Liver (tissue), 9 donors: ENCODE data around the gene ARHGAP5. TPM values are rescaled to one million over a fixed set of nuclear protein-coding genes. Genes with fewer than 3 reads are reported as not detected.

Experiments used
- DNase-seq: peaks from one replicate; pipeline ENCODE4 v3.0.0-alpha.2; 2017; ENCODE audit warnings: low spot score
- H3K27ac ChIP-seq, 2 donors: one replicate each; pipeline ENCODE4 v1.7.0; 2013; ENCODE audit warnings: inconsistent platforms in 2 of 2, low read length in 2 of 2, control low read depth in 1 of 2, low read depth in 1 of 2, mild to moderate bottlenecking in 1 of 2
- H3K27me3 ChIP-seq, 4 donors: one replicate each; pipeline versions ENCODE4 v1.6.1 to v1.7.0; 2013; ENCODE audit warnings: low read length in 3 of 4, inconsistent platforms in 1 of 4, mild to moderate bottlenecking in 1 of 4, moderate library complexity in 1 of 4; ENCODE audit not compliant: control insufficient read depth in 4 of 4, insufficient read depth in 4 of 4
- H3K36me3 ChIP-seq, 4 donors: one replicate each; pipeline versions ENCODE4 v1.6.1 to v1.7.0; 2013; ENCODE audit warnings: low read length in 3 of 4, mild to moderate bottlenecking in 3 of 4, low read depth in 1 of 4, moderate library complexity in 1 of 4; ENCODE audit not compliant: control insufficient read depth in 4 of 4, insufficient read depth in 3 of 4
- H3K4me1 ChIP-seq, 4 donors: one replicate each; pipeline versions ENCODE4 v1.6.1 to v1.7.0; 2013; ENCODE audit warnings: low read length in 3 of 4, mild to moderate bottlenecking in 3 of 4, moderate library complexity in 1 of 4; ENCODE audit not compliant: control insufficient read depth in 4 of 4, insufficient read depth in 4 of 4
- H3K4me3 ChIP-seq, 3 donors: one replicate each; pipeline versions ENCODE4 v1.6.1 to v1.7.0; 2013; ENCODE audit warnings: low read length in 3 of 3, control low read depth in 1 of 3, low read depth in 1 of 3, mild to moderate bottlenecking in 1 of 3
- H3K9ac ChIP-seq, 2 donors: one replicate each; pipeline ENCODE4 v1.7.0; 2013; ENCODE audit warnings: low read length in 2 of 2, mild to moderate bottlenecking in 2 of 2, moderate library complexity in 2 of 2, control low read depth in 1 of 2, low read depth in 1 of 2
- H3K9me3 ChIP-seq, 4 donors: one replicate each; pipeline versions ENCODE4 v1.6.1 to v1.7.0; 2013; ENCODE audit warnings: low read length in 3 of 4; ENCODE audit not compliant: control insufficient read depth in 4 of 4
- EGR1 ChIP-seq, 2 donors: IDR thresholded peaks; 2 replicates each; pipeline ENCODE4 v1.6.1; 2016 to 2018; ENCODE audit warnings: antibody characterized with exemption in 2 of 2, low read depth in 2 of 2
- FOXA2 ChIP-seq: IDR thresholded peaks from 2 replicates; pipeline ENCODE4 v1.6.1; 2016; ENCODE audit warnings: antibody characterized with exemption
- GABPA ChIP-seq, 2 donors: IDR thresholded peaks in 1 of 2; conservative IDR thresholded peaks in 1 of 2; 2 replicates each; pipeline ENCODE4 v1.6.1; 2016; ENCODE audit warnings: antibody characterized with exemption in 2 of 2, mild to moderate bottlenecking in 1 of 2, moderate library complexity in 1 of 2
- HNF4A ChIP-seq, 2 donors: conservative IDR thresholded peaks; 2 replicates each; pipeline ENCODE4 v1.6.1; 2016; ENCODE audit warnings: antibody characterized with exemption in 2 of 2, mild to moderate bottlenecking in 2 of 2
- JUND ChIP-seq, 2 donors: IDR thresholded peaks; 2 replicates each; pipeline ENCODE4 v1.6.1; 2016; ENCODE audit warnings: antibody characterized with exemption in 2 of 2
- NR2F2 ChIP-seq: IDR thresholded peaks from 2 replicates; pipeline ENCODE4 v1.6.1; 2016; ENCODE audit warnings: antibody characterized with exemption
- RAD21 ChIP-seq, 2 donors: IDR thresholded peaks; 2 replicates each; pipeline ENCODE4 v1.6.1; 2016; ENCODE audit warnings: antibody characterized with exemption in 2 of 2, mild to moderate bottlenecking in 2 of 2
- RXRA ChIP-seq, 2 donors: IDR thresholded peaks; 2 replicates each; pipeline ENCODE4 v1.6.1; 2017 to 2018; ENCODE audit warnings: antibody characterized with exemption in 2 of 2, mild to moderate bottlenecking in 1 of 2
- SP1 ChIP-seq: IDR thresholded peaks from 2 replicates; pipeline ENCODE4 v1.6.1; 2018; ENCODE audit warnings: antibody characterized with exemption, mild to moderate bottlenecking
- TAF1 ChIP-seq: conservative IDR thresholded peaks from 2 replicates; pipeline ENCODE4 v1.6.1; 2016; ENCODE audit warnings: antibody characterized with exemption, mild to moderate bottlenecking
- YY1 ChIP-seq: IDR thresholded peaks from 2 replicates; pipeline ENCODE4 v1.6.1; 2016; ENCODE audit warnings: antibody characterized with exemption, mild to moderate bottlenecking
- WGBS: extraction: QIAGEN DNeasy Blood & Tissue Kit; methylation state at CpG from one replicate; pipeline ENCODE4 v1.1.7; 2013; 5-methylcytosine and 5-hydroxymethylcytosine counted together
- polyA plus RNA-seq, 2 donors: library from polyadenylated mRNA; stranded (reverse) in 1 of 2; unstranded in 1 of 2; fragments of 200-250 nt in 1 of 2; fragments of >200 nt in 1 of 2; fragmentation: Nextera tagmentation in 1 of 2; extraction: Ambion mirVana in 1 of 2; gene quantifications; one replicate each; pipeline versions ENCODE4 v1.2.1 to v1.2.3, GENCODE V29; 2013 to 2015
- total RNA-seq, 2 donors: library from RNA; depleted of rRNA; stranded (reverse); fragments of >200 nt; gene quantifications; one replicate each; pipeline ENCODE4 v1.2.3, GENCODE V29; 2014
- TF ChIP-seq, protein P1 (sequence below): IDR thresholded peaks from 2 replicates; pipeline ENCODE4 v1.6.1; 2016; ENCODE audit warnings: antibody characterized with exemption
- TF ChIP-seq, protein P2 (sequence below): fragments of 150-350 bp; IDR thresholded peaks from 2 replicates; pipeline ENCODE4 v1.5.1; 2017; ENCODE audit warnings: improper control_type of control experiment, low read depth, low read length; ENCODE audit not compliant: missing input control
- TF ChIP-seq, protein P3 (sequence below): IDR thresholded peaks from 2 replicates; pipeline ENCODE4 v1.6.1; 2016; ENCODE audit warnings: antibody characterized with exemption
- TF ChIP-seq, protein P4 (sequence below): IDR thresholded peaks from 2 replicates; pipeline ENCODE4 v1.6.1; 2016; ENCODE audit warnings: antibody characterized with exemption
- TF ChIP-seq, protein P5 (sequence below): IDR thresholded peaks from 2 replicates; pipeline ENCODE4 v1.6.1; 2016; ENCODE audit warnings: antibody characterized with exemption, mild to moderate bottlenecking
- donor health status: healthy.
- donor health status: healthy.
- donor health status: healthy.
- donor health status: healthy.
- donor health status: healthy.

The ARHGAP5 gene
- total and polyA plus RNA-seq, 4 donors, result 9.6 to 48.7 (median 29.0) TPM

DNA sequence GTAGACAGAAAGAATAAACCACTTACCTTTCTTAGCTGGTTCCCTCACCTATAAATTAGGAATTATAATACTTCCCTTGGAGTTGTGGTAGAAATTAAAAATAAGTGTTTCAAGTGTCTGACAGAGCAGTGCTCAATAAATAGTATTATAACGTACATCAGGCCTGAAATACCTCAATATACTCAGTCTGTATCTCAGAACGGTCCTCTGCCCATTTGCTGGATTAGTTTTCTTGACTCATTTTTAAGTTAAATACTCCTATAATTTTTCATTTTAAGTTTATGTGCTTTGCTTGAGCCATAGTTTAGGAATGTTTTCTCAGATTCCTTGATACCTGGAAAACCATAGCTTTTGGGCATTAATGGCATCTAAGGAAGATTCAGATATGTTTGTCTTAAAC is 22.4 kb downstream of the ARHGAP5 start (continued):
- TF ChIP-seq, protein P1, sequence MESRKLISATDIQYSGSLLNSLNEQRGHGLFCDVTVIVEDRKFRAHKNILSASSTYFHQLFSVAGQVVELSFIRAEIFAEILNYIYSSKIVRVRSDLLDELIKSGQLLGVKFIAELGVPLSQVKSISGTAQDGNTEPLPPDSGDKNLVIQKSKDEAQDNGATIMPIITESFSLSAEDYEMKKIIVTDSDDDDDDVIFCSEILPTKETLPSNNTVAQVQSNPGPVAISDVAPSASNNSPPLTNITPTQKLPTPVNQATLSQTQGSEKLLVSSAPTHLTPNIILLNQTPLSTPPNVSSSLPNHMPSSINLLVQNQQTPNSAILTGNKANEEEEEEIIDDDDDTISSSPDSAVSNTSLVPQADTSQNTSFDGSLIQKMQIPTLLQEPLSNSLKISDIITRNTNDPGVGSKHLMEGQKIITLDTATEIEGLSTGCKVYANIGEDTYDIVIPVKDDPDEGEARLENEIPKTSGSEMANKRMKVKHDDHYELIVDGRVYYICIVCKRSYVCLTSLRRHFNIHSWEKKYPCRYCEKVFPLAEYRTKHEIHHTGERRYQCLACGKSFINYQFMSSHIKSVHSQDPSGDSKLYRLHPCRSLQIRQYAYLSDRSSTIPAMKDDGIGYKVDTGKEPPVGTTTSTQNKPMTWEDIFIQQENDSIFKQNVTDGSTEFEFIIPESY, result no peak
- no peak for TF ChIP-seq JUND (IDR thresholded peaks at IDR 0.05)
- TF ChIP-seq, protein P2, sequence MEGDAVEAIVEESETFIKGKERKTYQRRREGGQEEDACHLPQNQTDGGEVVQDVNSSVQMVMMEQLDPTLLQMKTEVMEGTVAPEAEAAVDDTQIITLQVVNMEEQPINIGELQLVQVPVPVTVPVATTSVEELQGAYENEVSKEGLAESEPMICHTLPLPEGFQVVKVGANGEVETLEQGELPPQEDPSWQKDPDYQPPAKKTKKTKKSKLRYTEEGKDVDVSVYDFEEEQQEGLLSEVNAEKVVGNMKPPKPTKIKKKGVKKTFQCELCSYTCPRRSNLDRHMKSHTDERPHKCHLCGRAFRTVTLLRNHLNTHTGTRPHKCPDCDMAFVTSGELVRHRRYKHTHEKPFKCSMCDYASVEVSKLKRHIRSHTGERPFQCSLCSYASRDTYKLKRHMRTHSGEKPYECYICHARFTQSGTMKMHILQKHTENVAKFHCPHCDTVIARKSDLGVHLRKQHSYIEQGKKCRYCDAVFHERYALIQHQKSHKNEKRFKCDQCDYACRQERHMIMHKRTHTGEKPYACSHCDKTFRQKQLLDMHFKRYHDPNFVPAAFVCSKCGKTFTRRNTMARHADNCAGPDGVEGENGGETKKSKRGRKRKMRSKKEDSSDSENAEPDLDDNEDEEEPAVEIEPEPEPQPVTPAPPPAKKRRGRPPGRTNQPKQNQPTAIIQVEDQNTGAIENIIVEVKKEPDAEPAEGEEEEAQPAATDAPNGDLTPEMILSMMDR, result no peak

DNA sequence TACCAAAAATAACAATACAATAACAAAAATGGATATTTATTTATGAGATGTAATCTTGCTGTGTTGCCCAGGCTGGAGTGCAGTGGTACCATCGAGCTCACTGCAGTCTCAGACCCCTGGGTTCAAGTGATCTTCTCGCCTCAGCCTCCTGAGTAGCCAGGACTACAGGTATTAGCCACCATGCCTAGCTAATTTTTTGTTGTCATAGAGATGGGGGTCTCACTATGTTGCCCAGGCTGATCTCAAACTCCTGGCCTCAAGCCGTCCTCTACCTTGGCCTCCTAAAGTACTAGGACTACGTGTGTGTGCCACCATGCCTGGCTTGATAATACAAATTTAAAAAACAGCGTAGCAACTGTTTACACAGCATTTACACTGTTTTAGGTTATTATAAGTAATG is 23.1 kb downstream of the ARHGAP5 start:
- no peak for DNase-seq
- no peak overlapping the region for H3K27ac ChIP-seq
- H3K9ac ChIP-seq, result no peak overlapping the region
- no peaks in the 10 kb centered on the region for H3K27me3 ChIP-seq
- no peak overlapping the region for H3K4me3 ChIP-seq
- 97% methylated on average over 5 of the region's 5 CpGs for WGBS
- TF ChIP-seq GABPA (IDR thresholded peaks at IDR 0.05 in 1 of 2, conservative IDR thresholded peaks at IDR 0.05 in 1 of 2), result no peak
- TF ChIP-seq HNF4A (conservative IDR thresholded peaks at IDR 0.05), result no peak
- TF ChIP-seq, protein P2, result no peak
- no peak for TF ChIP-seq EGR1 (IDR thresholded peaks at IDR 0.05; ENCODE audit: low read depth in 2 of 2)
- TF ChIP-seq SP1, result no peak
- TF ChIP-seq, protein P3, sequence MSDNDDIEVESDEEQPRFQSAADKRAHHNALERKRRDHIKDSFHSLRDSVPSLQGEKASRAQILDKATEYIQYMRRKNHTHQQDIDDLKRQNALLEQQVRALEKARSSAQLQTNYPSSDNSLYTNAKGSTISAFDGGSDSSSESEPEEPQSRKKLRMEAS, result no peak
- no peak for TF ChIP-seq FOXA2
- no peak for TF ChIP-seq TAF1
- TF ChIP-seq, protein P4, sequence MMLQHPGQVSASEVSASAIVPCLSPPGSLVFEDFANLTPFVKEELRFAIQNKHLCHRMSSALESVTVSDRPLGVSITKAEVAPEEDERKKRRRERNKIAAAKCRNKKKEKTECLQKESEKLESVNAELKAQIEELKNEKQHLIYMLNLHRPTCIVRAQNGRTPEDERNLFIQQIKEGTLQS, result no peak
- peaks cover 0 to 3% (median 2%) of the 10 kb centered on the region in 4 donors for H3K36me3 ChIP-seq
- H3K9me3 ChIP-seq, result no peaks in the 10 kb centered on the region
- peaks cover 0 to 3% (median 0%) of the 10 kb centered on the region in 4 donors for H3K4me1 ChIP-seq

DNA sequence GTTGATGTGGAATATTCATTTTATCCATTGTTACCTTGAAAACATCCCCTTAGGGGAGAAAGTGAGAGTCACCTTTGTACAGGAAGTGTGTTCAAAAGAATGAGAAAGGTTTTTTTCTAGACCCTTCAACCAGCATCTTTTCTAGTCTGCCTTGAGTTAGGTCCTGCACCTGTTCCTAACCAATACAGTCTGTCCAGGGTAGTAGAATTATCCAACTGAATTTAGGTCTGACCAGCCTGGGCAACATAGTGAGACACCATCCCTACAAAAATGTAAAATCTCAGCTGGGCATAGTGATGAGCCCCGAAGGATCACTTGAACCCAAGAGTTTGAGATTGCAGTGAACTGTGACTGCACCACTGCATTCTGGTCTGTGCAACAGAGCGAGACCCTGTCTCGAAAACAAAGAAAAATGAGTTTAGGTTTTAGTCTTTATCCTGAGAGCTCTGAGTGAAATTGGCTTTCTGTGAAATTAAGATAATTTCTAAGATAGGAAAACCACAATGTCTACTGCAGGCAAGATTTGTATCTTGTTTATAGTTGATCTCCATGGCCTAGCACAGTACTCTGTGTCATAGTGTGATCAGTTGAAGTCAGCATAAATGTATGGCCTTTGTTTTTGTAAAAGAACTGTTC is 25.2 kb downstream of the ARHGAP5 start:
- Histone ChIP-seq H3K4me1 (peaks cover 0 to 3% (median 0%) of the 10 kb centered on the region in 4 donors), H3K4me3 (no peak overlapping the region), H3K9ac (no peak overlapping the region), H3K27me3 (no peaks in the 10 kb centered on the region), H3K9me3 (no peaks in the 10 kb centered on the region), H3K27ac (no peak overlapping the region), H3K36me3 (peaks cover 0 to 3% (median 1%) of the 10 kb centered on the region in 4 donors)
- 92% methylated on average over 3 of the region's 3 CpGs for WGBS
- no peak for TF ChIP-seq RXRA (IDR thresholded peaks at IDR 0.05)
- TF ChIP-seq, protein P3, result no peak
- TF ChIP-seq, protein P5, sequence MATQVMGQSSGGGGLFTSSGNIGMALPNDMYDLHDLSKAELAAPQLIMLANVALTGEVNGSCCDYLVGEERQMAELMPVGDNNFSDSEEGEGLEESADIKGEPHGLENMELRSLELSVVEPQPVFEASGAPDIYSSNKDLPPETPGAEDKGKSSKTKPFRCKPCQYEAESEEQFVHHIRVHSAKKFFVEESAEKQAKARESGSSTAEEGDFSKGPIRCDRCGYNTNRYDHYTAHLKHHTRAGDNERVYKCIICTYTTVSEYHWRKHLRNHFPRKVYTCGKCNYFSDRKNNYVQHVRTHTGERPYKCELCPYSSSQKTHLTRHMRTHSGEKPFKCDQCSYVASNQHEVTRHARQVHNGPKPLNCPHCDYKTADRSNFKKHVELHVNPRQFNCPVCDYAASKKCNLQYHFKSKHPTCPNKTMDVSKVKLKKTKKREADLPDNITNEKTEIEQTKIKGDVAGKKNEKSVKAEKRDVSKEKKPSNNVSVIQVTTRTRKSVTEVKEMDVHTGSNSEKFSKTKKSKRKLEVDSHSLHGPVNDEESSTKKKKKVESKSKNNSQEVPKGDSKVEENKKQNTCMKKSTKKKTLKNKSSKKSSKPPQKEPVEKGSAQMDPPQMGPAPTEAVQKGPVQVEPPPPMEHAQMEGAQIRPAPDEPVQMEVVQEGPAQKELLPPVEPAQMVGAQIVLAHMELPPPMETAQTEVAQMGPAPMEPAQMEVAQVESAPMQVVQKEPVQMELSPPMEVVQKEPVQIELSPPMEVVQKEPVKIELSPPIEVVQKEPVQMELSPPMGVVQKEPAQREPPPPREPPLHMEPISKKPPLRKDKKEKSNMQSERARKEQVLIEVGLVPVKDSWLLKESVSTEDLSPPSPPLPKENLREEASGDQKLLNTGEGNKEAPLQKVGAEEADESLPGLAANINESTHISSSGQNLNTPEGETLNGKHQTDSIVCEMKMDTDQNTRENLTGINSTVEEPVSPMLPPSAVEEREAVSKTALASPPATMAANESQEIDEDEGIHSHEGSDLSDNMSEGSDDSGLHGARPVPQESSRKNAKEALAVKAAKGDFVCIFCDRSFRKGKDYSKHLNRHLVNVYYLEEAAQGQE, result no peak
- no peak for TF ChIP-seq NR2F2
- TF ChIP-seq EGR1 (IDR thresholded peaks at IDR 0.05; ENCODE audit: low read depth in 2 of 2), result no peak
- TF ChIP-seq YY1, result no peak
- TF ChIP-seq JUND (IDR thresholded peaks at IDR 0.05), result no peak
- TF ChIP-seq RAD21 (IDR thresholded peaks at IDR 0.05), result no peak
- TF ChIP-seq SP1, result no peak
- no peak for TF ChIP-seq FOXA2
- DNase-seq, result no peak
